ENCODE results near the gene HIBCH. TPM values are rescaled to one million over a fixed set of nuclear protein-coding genes. Genes with fewer than 3 reads are reported as not detected.

The HIBCH gene
- total and polyA plus RNA-seq, 9 of the 15 experiments (the other 6 are each of a cell fraction or from before 2014, with no cell fraction given): 17.0 to 65.4 (median 28.3) TPM

DNA sequence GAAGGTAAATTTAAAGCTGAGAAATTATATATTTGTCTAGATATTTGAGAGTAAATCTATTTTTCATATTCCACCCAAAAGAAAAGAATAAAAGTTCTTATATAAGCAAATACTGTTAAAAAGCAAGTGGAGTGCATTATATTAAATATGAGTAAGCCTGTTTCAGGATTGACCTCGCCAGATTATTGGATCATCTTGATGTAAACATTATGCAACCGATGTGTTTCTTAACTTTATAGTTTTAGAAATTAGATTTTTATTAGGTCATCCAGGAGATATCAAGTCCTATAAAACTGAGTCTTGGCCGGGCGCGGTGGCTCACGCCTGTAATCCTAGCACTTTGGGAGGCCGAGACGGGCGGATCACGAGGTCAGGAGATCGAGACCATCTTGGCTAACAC, 156.8 kb downstream of the HIBCH start (continued):
- no peak for TF ChIP-seq NFE2L1 (tag; IDR thresholded peaks at IDR 0.05; ENCODE audit: borderline replicate concordance, low read depth)
- TF ChIP-seq STAG1 (CRISPR knock-in tag; IDR thresholded peaks at IDR 0.05; ENCODE audit: borderline replicate concordance): no peak
- TF ChIP-seq ZNF780A (CRISPR knock-in tag; IDR thresholded peaks at IDR 0.05): no peak
- TF ChIP-seq, protein P1, sequence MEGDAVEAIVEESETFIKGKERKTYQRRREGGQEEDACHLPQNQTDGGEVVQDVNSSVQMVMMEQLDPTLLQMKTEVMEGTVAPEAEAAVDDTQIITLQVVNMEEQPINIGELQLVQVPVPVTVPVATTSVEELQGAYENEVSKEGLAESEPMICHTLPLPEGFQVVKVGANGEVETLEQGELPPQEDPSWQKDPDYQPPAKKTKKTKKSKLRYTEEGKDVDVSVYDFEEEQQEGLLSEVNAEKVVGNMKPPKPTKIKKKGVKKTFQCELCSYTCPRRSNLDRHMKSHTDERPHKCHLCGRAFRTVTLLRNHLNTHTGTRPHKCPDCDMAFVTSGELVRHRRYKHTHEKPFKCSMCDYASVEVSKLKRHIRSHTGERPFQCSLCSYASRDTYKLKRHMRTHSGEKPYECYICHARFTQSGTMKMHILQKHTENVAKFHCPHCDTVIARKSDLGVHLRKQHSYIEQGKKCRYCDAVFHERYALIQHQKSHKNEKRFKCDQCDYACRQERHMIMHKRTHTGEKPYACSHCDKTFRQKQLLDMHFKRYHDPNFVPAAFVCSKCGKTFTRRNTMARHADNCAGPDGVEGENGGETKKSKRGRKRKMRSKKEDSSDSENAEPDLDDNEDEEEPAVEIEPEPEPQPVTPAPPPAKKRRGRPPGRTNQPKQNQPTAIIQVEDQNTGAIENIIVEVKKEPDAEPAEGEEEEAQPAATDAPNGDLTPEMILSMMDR (IDR thresholded peaks at IDR 0.05 in 2 of 3, conservative IDR thresholded peaks at IDR 0.05 in 1 of 3; ENCODE audit: insufficient read depth in 2 of 3, low read depth in 1 of 3, low read length in 3 of 3): no peak
- TF ChIP-seq MYBL2 (IDR thresholded peaks at IDR 0.05; ENCODE audit: low read depth): no peak
- TF ChIP-seq MYBL2 (CRISPR knock-in tag; IDR thresholded peaks at IDR 0.05; ENCODE audit: borderline replicate concordance): no peak

GRCh38 chr2:190159453-190159852, 160.2 kb downstream of the HIBCH start:
- Histone ChIP-seq H3K79me2 (ENCODE audit: control insufficient read depth, insufficient read depth, low read length) (no peaks in the 10 kb centered on the region), H2AFZ (ENCODE audit: low read depth, low read length) (peak overlapping the region; percentile 60), H3K9ac (ENCODE audit: insufficient read depth in 1 of 2, low read depth in 2 of 2, low read length in 2 of 2) (no peak overlapping the region), H3K4me1 (replicated peaks in 1 of 2; ENCODE audit: control insufficient read depth in 2 of 2, insufficient read depth in 2 of 2, low read length in 2 of 2) (no peaks in the 10 kb centered on the region; a peak in 1 of 5 replicates), H3K4me3 (no peak overlapping the region), H3K9me1 (ENCODE audit: control insufficient read depth, insufficient read depth, low read length) (no peaks in the 10 kb centered on the region), H3K36me3 (ENCODE audit: control insufficient read depth, insufficient read depth, low read length) (no peaks in the 10 kb centered on the region), H3K27me3 (ENCODE audit: control insufficient read depth in 2 of 2, insufficient read depth in 2 of 2, low read length in 2 of 2) (no peaks in the 10 kb centered on the region), H3K27ac (ENCODE audit: extremely low read depth, low read depth, low read length) (no peak overlapping the region), H3K9me3 (replicated peaks; ENCODE audit: control insufficient read depth, insufficient read depth, low read depth, low read length) (no peaks in the 10 kb centered on the region), H4K20me1 (replicated peaks; ENCODE audit: control insufficient read depth, insufficient read depth, low read length) (no peaks in the 10 kb centered on the region), H3K4me2 (ENCODE audit: insufficient read depth, low read length) (no peak overlapping the region)
- FAIRE-seq (no peak), ATAC-seq (peak; percentile 44), DNase-seq (ENCODE audit: extremely low read depth in 1 of 4, low spot score in 3 of 4) (no peak)
- ChIA-PET CTCF (ENCODE audit: low intra/inter-chr PET ratio) (no interaction called here), POLR2A (no interaction called here)
- intact Hi-C loops (cut with micrococcal nuclease) (no loop called here), in situ Hi-C loops (cut with MboI) (no loop called here)
- 44% methylated on average over 3 of the region's 3 CpGs for WGBS (ENCODE audit: insufficient coverage, low coverage, missing lambda C conversion rate)
- no TSS peak for BruUV-seq (replicated peaks)
- no peak for TF ChIP-seq CHD2 (IDR thresholded peaks at IDR 0.05; ENCODE audit: low read depth, low read length)
- no peak for TF ChIP-seq SNIP1 (IDR thresholded peaks at IDR 0.05; ENCODE audit: low read depth)
- TF ChIP-seq NONO (IDR thresholded peaks at IDR 0.05; ENCODE audit: low read depth in 2 of 2, low read length in 1 of 2): no peak
- no peak for TF ChIP-seq POLR2AphosphoS2 (IDR thresholded peaks at IDR 0.05; ENCODE audit: low read length)
- TF ChIP-seq, protein P2, sequence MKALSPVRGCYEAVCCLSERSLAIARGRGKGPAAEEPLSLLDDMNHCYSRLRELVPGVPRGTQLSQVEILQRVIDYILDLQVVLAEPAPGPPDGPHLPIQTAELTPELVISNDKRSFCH (CRISPR knock-in tag; IDR thresholded peaks at IDR 0.05): no peak
- TF ChIP-seq, protein P2 (tag; IDR thresholded peaks at IDR 0.05): no peak
- no peak for TF ChIP-seq ZNF780A (CRISPR knock-in tag; IDR thresholded peaks at IDR 0.05)
- TF ChIP-seq E2F5 (CRISPR knock-in tag; IDR thresholded peaks at IDR 0.05): no peak
- TF ChIP-seq ZNF695 (CRISPR knock-in tag; IDR thresholded peaks at IDR 0.05): no peak
- TF ChIP-seq SETDB1 (IDR thresholded peaks at IDR 0.05; ENCODE audit: low read length): no peak
- no peak for TF ChIP-seq NCOA6 (IDR thresholded peaks at IDR 0.05)
- TF ChIP-seq HOXB6 (CRISPR knock-in tag; IDR thresholded peaks at IDR 0.05; ENCODE audit: borderline replicate concordance): no peak
- no peak for TF ChIP-seq DACH1 (IDR thresholded peaks at IDR 0.05; ENCODE audit: partially characterized antibody)
- no peak for TF ChIP-seq SMARCA4 (IDR thresholded peaks at IDR 0.05)

Measured in K562 (cell line).